ENCODE measurements around the gene PLBD2. TPM values are rescaled to one million over a fixed set of nuclear protein-coding genes. Genes with fewer than 3 reads are reported as not detected.

The PLBD2 gene
- total RNA-seq, 3 donors from 2014 or later: 14.3 to 27.8 (median 25.9) TPM

GRCh38 chr12:113436993-113437728 lies 78.8 kb downstream of the PLBD2 start:
- no peaks in the 10 kb centered on the region for H3K36me3 ChIP-seq (ENCODE audit: low read depth)
- no peaks in the 10 kb centered on the region for H3K9me3 ChIP-seq
- H3K4me3 ChIP-seq: no peak overlapping the region
- no peak for DNase-seq
- intact Hi-C loops (cut with DNase I, micrococcal nuclease): no loop called here
- no peak for TF ChIP-seq CTCF (IDR thresholded peaks at IDR 0.05)
- H3K4me1 ChIP-seq (ENCODE audit: low read depth): no peaks in the 10 kb centered on the region
- ATAC-seq: no peak

GRCh38 chr12:113437729-113438100 lies 79.3 kb downstream of the PLBD2 start:
- DNase-seq: no peak
- intact Hi-C loops (cut with DNase I, micrococcal nuclease): no loop called here
- ATAC-seq: no peak
- Histone ChIP-seq H3K9me3 (no peaks in the 10 kb centered on the region), H3K36me3 (ENCODE audit: low read depth) (no peaks in the 10 kb centered on the region), H3K4me1 (ENCODE audit: low read depth) (no peaks in the 10 kb centered on the region), H3K4me3 (no peak overlapping the region)
- TF ChIP-seq CTCF (IDR thresholded peaks at IDR 0.05): no peak

- ATAC-seq: no peak
- intact Hi-C loops (cut with DNase I, micrococcal nuclease): no loop called here
Measured at GRCh38 chr12:113438523-113439300, 80.3 kb downstream of the PLBD2 start.

GRCh38 chr12:113439301-113439597 lies 80.9 kb downstream of the PLBD2 start:
- Histone ChIP-seq H3K4me1 (ENCODE audit: low read depth) (no peaks in the 10 kb centered on the region), H3K9me3 (no peaks in the 10 kb centered on the region), H3K4me3 (no peak overlapping the region), H3K36me3 (ENCODE audit: low read depth) (no peaks in the 10 kb centered on the region)
- intact Hi-C loops (cut with DNase I, micrococcal nuclease): no loop called here
- TF ChIP-seq CTCF (IDR thresholded peaks at IDR 0.05): no peak
- DNase-seq (no peak), ATAC-seq (no peak)

More at GRCh38 chr12:113438523-113439300, 80.3 kb downstream of the PLBD2 start:
- Histone ChIP-seq H3K4me3 (no peak overlapping the region), H3K36me3 (ENCODE audit: low read depth) (no peaks in the 10 kb centered on the region), H3K4me1 (ENCODE audit: low read depth) (no peaks in the 10 kb centered on the region), H3K9me3 (no peaks in the 10 kb centered on the region)
- no peak for DNase-seq
- no peak for TF ChIP-seq CTCF (IDR thresholded peaks at IDR 0.05)

- Histone ChIP-seq H3K4me3 (no peak overlapping the region), H3K4me1 (ENCODE audit: low read depth) (no peaks in the 10 kb centered on the region), H3K36me3 (ENCODE audit: low read depth) (no peaks in the 10 kb centered on the region), H3K9me3 (no peaks in the 10 kb centered on the region)
- peak in 1 of 3 donors; percentile 48 for DNase-seq
- ATAC-seq: peak; percentile 39
- intact Hi-C loops (cut with DNase I, micrococcal nuclease): no loop called here
- TF ChIP-seq CTCF (IDR thresholded peaks at IDR 0.05): peak; percentile 10
Measured at GRCh38 chr12:113439606-113440030, 81.2 kb downstream of the PLBD2 start.

Data from mucosa of descending colon (tissue), 3 donors.